NT2/D1 (cell line): Measurements from ENCODE around the gene INAVA.

Source experiments
- DNase-seq: peaks from one replicate; pipeline ENCODE4 v3.0.0-alpha.2; 2011; ENCODE audit warnings: low read depth, low spot score
- H3K27me3 ChIP-seq: 2 replicates; pipeline ENCODE4 v1.6.0; 2011; ENCODE audit warnings: mild to moderate bottlenecking; ENCODE audit not compliant: insufficient read length, insufficient read depth
- H3K36me3 ChIP-seq: 2 replicates; pipeline ENCODE4 v1.6.1; 2011; ENCODE audit warnings: mild to moderate bottlenecking, low read length, mixed read lengths; ENCODE audit not compliant: insufficient read depth, insufficient read length
- H3K4me1 ChIP-seq: 2 replicates; pipeline ENCODE4 v1.5.1; 2011; ENCODE audit not compliant: insufficient read depth, insufficient read length
- H3K4me3 ChIP-seq: 2 replicates; pipeline ENCODE4 v1.5.1; 2011; ENCODE audit warnings: low read depth; ENCODE audit not compliant: insufficient read length
- H3K9ac ChIP-seq: 2 replicates; pipeline ENCODE4 v1.6.0; 2011; ENCODE audit warnings: low read depth; ENCODE audit not compliant: insufficient read length
- H3K9me3 ChIP-seq: 2 replicates; pipeline ENCODE4 v1.5.1; 2011; ENCODE audit warnings: mild to moderate bottlenecking, low read length; ENCODE audit not compliant: insufficient read depth
- SUZ12 ChIP-seq: IDR thresholded peaks from 2 replicates; pipeline ENCODE4 v1.6.1; 2011; ENCODE audit not compliant: insufficient read length, insufficient read depth; ENCODE audit errors: extremely low read depth
- YY1 ChIP-seq: IDR thresholded peaks from 2 replicates; pipeline ENCODE4 v1.6.1; 2011; ENCODE audit not compliant: insufficient read length, insufficient read depth
- ZNF274 ChIP-seq: IDR thresholded peaks from 2 replicates; pipeline ENCODE4 v1.6.1; 2011; ENCODE audit warnings: mild to moderate bottlenecking, low read depth, low read length

INAVA gene

GRCh38 chr1:200869753-200870391 is 24.8 kb upstream of the INAVA start:
- no peak overlapping the region for H3K4me3 ChIP-seq
- H3K9ac ChIP-seq, result no peak overlapping the region

DNA sequence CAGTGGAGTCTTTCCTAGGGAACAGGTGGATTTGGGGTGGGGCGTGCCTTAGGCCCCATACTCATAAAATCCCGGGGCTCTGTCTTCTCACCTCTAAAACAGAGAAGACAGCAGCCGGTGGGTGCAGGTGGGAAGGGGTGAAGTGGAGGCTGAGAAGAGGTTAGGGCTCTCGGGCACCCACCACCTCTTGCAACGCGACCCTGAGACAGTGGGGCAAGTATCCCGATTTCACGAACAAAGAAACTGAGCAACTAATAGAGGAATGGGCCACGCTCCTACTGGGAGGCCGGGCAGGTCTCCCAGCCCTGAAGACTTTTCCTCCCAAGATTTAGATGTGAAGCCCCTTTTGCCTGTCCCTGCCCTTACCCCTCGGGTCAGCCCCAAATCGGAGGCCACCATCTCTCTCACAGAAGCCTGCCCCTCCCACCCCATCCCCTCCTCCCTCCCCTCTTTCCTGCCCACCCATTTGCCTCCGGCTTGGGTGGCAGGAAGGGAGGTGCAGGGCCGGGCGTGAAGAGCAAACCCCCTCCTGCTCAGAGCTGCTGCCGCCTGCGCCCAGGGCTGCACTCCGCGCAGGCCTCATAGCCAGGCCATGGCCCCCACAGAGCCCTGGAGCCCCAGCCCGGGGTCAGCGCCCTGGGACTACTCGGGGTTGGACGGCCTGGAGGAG is 22.1 kb upstream of the INAVA start, which contains the start of gene GPR25:
Gene GPR25 (plus strand): TSS at position 536 of the 670 bp plus-strand sequence. CDS start 57 bp downstream, at position 593.
- Histone ChIP-seq H3K4me3 (no peak within 1 kb of the TSS), H3K4me1 (peaks cover 5% of the 10 kb centered on the region), H3K36me3 (no peaks in the 10 kb centered on the region), H3K9me3 (no peaks in the 10 kb centered on the region), H3K27me3 (no peaks in the 10 kb centered on the region), H3K9ac (no peak within 1 kb of the TSS)
- DNase-seq, result no peak
- TF ChIP-seq YY1 (no peak), SUZ12 (no peak)

More at GRCh38 chr1:200869753-200870391, 24.8 kb upstream of the INAVA start:
- no peak for DNase-seq
- Histone ChIP-seq H3K36me3 (no peaks in the 10 kb centered on the region), H3K27me3 (no peaks in the 10 kb centered on the region), H3K4me1 (peaks cover 3% of the 10 kb centered on the region), H3K9me3 (no peaks in the 10 kb centered on the region)
- TF ChIP-seq ZNF274, result no peak
- no peak for TF ChIP-seq SUZ12
- TF ChIP-seq YY1, result no peak

- H3K4me3 ChIP-seq, result no peak overlapping the region
- no peaks in the 10 kb centered on the region for H3K9me3 ChIP-seq
- no peak overlapping the region for H3K9ac ChIP-seq
- H3K27me3 ChIP-seq, result no peaks in the 10 kb centered on the region
- no peak for DNase-seq
- TF ChIP-seq ZNF274 (no peak), YY1 (no peak), SUZ12 (no peak)
- H3K36me3 ChIP-seq, result no peaks in the 10 kb centered on the region
- H3K4me1 ChIP-seq, result peaks cover 5% of the 10 kb centered on the region
Observed at GRCh38 chr1:200873116-200873670, 21.5 kb upstream of the INAVA start.

DNA sequence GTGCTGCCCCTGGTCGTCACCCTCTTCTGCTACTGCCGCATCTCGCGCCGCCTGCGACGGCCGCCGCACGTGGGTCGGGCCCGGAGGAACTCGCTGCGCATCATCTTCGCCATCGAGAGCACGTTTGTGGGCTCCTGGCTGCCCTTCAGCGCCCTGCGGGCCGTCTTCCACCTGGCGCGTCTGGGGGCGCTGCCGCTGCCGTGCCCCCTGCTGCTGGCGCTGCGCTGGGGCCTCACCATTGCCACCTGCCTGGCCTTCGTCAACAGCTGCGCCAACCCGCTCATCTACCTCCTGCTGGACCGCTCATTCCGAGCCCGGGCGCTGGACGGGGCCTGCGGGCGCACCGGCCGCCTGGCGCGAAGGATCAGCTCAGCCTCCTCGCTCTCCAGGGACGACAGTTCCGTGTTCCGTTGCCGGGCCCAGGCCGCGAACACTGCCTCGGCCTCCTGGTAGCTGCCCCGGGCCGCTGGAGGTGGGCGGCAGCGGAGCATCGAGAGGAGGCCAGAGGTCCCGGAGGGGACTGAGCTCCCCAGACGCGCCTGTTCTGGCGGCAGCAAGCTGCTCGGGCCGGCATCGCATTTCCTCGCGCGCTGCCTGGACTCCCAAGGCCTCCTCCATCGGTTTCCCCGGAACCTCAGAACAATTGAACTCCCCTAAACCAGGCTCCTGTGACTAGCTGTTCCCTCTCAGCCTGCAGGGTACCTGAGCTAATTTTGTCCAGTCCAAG is 20.9 kb upstream of the INAVA start:
- H3K4me3 ChIP-seq, result no peak overlapping the region
- peak overlapping the region; percentile 9 for H3K9ac ChIP-seq
- H3K9me3 ChIP-seq, result no peaks in the 10 kb centered on the region
- TF ChIP-seq YY1 (no peak), ZNF274 (no peak), SUZ12 (no peak)
- H3K4me1 ChIP-seq, result peaks cover 5% of the 10 kb centered on the region
- H3K36me3 ChIP-seq, result no peaks in the 10 kb centered on the region
- no peaks in the 10 kb centered on the region for H3K27me3 ChIP-seq
- no peak for DNase-seq

DNA sequence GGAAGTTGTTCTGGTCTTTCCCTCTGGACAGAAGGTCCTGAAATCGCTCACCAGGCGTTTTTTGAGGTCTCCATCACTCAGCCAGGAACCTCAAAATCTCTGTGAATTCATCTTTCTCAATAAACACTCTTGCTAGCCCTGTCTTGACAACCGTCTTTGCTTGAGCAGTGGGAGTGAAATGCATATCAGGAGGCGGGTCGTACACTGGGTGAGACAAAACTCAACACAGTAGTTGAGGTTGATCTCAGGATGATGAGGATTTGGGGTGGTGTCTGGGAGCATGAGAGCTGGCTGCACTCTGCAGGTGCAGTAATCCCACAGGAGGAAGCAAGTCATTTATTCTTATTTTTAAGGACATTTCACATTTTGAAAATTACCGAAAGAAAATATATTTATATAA is 20.0 kb upstream of the INAVA start:
- H3K4me1 ChIP-seq, result peaks cover 5% of the 10 kb centered on the region

DNA sequence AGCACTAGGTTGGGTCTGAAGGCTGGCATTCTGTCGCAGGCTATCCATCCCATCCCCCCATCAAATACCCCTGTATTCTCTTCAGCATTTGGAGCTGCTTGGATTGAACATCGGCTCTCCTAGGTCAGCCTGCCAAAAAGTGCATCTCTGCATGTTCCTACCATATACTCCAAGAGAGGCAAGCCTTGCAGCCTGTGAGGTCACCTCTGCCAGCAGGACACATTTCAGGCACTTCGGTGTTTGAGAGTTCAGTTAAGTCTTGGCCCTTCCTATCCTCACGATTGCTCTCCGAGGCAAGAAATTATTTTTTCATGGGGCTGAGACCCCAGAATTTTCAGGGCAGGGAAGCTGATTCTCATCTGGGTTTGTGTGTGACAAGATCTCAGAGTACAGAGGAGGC is 19.3 kb upstream of the INAVA start:
- no peak overlapping the region for H3K9ac ChIP-seq
- DNase-seq, result no peak
- H3K27me3 ChIP-seq, result no peaks in the 10 kb centered on the region
- no peak for TF ChIP-seq YY1
- TF ChIP-seq ZNF274, result no peak
- TF ChIP-seq SUZ12, result no peak
- H3K9me3 ChIP-seq, result no peaks in the 10 kb centered on the region
- peaks cover 5% of the 10 kb centered on the region for H3K4me1 ChIP-seq
- H3K4me3 ChIP-seq, result no peak overlapping the region
- H3K36me3 ChIP-seq, result no peaks in the 10 kb centered on the region

More for the DNA sequence above, 20.0 kb upstream of the INAVA start:
- Histone ChIP-seq H3K9me3 (no peaks in the 10 kb centered on the region), H3K36me3 (no peaks in the 10 kb centered on the region), H3K9ac (no peak overlapping the region), H3K27me3 (no peaks in the 10 kb centered on the region), H3K4me3 (no peak overlapping the region)
- no peak for TF ChIP-seq YY1
- no peak for TF ChIP-seq SUZ12
- no peak for TF ChIP-seq ZNF274
- DNase-seq, result no peak

- TF ChIP-seq ZNF274 (no peak), SUZ12 (no peak)
Observed at GRCh38 chr1:200877010-200877409, 17.7 kb upstream of the INAVA start.

More at GRCh38 chr1:200877010-200877409, 17.7 kb upstream of the INAVA start:
- DNase-seq, result no peak
- H3K9ac ChIP-seq, result no peak overlapping the region
- no peaks in the 10 kb centered on the region for H3K9me3 ChIP-seq
- H3K27me3 ChIP-seq, result no peaks in the 10 kb centered on the region
- H3K36me3 ChIP-seq, result no peaks in the 10 kb centered on the region
- H3K4me1 ChIP-seq, result peaks cover 5% of the 10 kb centered on the region
- no peak overlapping the region for H3K4me3 ChIP-seq
